SK-N-SH (cell line): Measurements from ENCODE around the gene IGF2R. TPM values are rescaled to one million over a fixed set of nuclear protein-coding genes. Genes with fewer than 3 reads are reported as not detected.

Experiments used
- CTCF ChIA-PET: fragments of 300-600, 350-600 bp; formaldehyde crosslinking; extraction: SDS; loops from one replicate; lab custom pipeline; 2021; lab: Yijun Ruan, JAX
- POLR2A ChIA-PET: fragments of 350-600 bp; sonication (Branson Sonifier 250); formaldehyde crosslinking; extraction: SDS; loops from one replicate; lab custom pipeline; 2020; ENCODE audit warnings: antibody characterized with exemption, inconsistent platforms; lab: Yijun Ruan, JAX
- DNase-seq: peaks from one replicate; pipeline ENCODE4 v3.0.0; 2012
- H2AFZ ChIP-seq: fragments of 200-600 bp; sonication (generic); 2 replicates; pipeline ENCODE4 v1.8.1; 2016; ENCODE audit warnings: antibody characterized with exemption, mild to moderate bottlenecking, low read depth
- H3F3A ChIP-seq: fragments of 200-600 bp; sonication (generic); replicated peaks from 2 replicates; pipeline ENCODE3; 2016; ENCODE audit warnings: antibody characterized with exemption, mild to moderate bottlenecking; ENCODE audit not compliant: insufficient read depth
- H3K27ac ChIP-seq, 2 experiments: fragments of 200-500 bp in 1 of 2; fragments of 200-600 bp in 1 of 2; sonication (Bioruptor generic) in 1 of 2; sonication (generic), shearing (Covaris generic) in 1 of 2; 2 replicates each; pipeline versions ENCODE4 v1.5.1 to v1.6.1; 2014 to 2016; ENCODE audit warnings: low read depth in 2 of 2, inconsistent platforms in 1 of 2, low read length in 1 of 2, mild to moderate bottlenecking in 1 of 2, mixed read lengths in 1 of 2
- H3K27me3 ChIP-seq: fragments of 200-600 bp; sonication (generic), shearing (Covaris generic); 2 replicates; pipeline ENCODE4 v1.6.1; 2016; ENCODE audit warnings: mixed run types; ENCODE audit not compliant: insufficient read depth
- H3K36me3 ChIP-seq, 2 experiments: fragments of 200-500 bp in 1 of 2; fragments of 200-600 bp in 1 of 2; sonication (Bioruptor generic) in 1 of 2; sonication (generic) in 1 of 2; replicated peaks in 1 of 2; 2 replicates each; pipeline versions ENCODE3 to v1.5.1; 2014 to 2016; ENCODE audit warnings: low read length in 1 of 2, mild to moderate bottlenecking in 1 of 2; ENCODE audit not compliant: insufficient read depth in 2 of 2, control insufficient read depth in 1 of 2
- H3K4me1 ChIP-seq, 2 experiments: fragments of 200-500 bp in 1 of 2; fragments of 200-600 bp in 1 of 2; sonication (Bioruptor generic) in 1 of 2; sonication (generic), shearing (Covaris generic) in 1 of 2; 2 replicates each; pipeline versions ENCODE4 v1.5.1 to v1.6.1; 2014 to 2016; ENCODE audit warnings: low read depth in 1 of 2, low read length in 1 of 2, mixed run types in 1 of 2; ENCODE audit not compliant: insufficient read depth in 2 of 2, control insufficient read depth in 1 of 2
- H3K4me2 ChIP-seq: fragments of 200-600 bp; sonication (generic), shearing (Covaris generic); 2 replicates; pipeline ENCODE4 v1.6.1; 2017; ENCODE audit warnings: mixed run types
- H3K4me3 ChIP-seq, 2 experiments: fragments of 200-500 bp in 1 of 2; fragments of 200-600 bp in 1 of 2; sonication (Bioruptor generic) in 1 of 2; sonication (generic), shearing (Covaris generic) in 1 of 2; 2 replicates each; pipeline versions ENCODE4 v1.5.1 to v1.8.1; 2014 to 2016; ENCODE audit warnings: low read depth in 2 of 2, inconsistent platforms in 1 of 2, low read length in 1 of 2, mild to moderate bottlenecking in 1 of 2, mixed read lengths in 1 of 2, moderate library complexity in 1 of 2
- H3K79me2 ChIP-seq: fragments of 200-600 bp; sonication (generic); 2 replicates; pipeline ENCODE4 v1.8.1; 2017; ENCODE audit warnings: mild to moderate bottlenecking; ENCODE audit not compliant: insufficient read depth
- H3K9ac ChIP-seq: fragments of 200-600 bp; sonication (generic); 2 replicates; pipeline ENCODE4 v1.6.1; 2017; ENCODE audit warnings: mixed run types
- H3K9me2 ChIP-seq: fragments of 200-600 bp; sonication (generic); 2 replicates; pipeline ENCODE4 v1.6.1; 2017; ENCODE audit warnings: mixed run types
- H3K9me3 ChIP-seq: fragments of 200-600 bp; sonication (generic); 2 replicates; pipeline ENCODE4 v1.6.1; 2017; ENCODE audit warnings: mixed run types, mild to moderate bottlenecking, moderate library complexity
- H4K20me1 ChIP-seq: fragments of 200-600 bp; sonication (generic); 2 replicates; pipeline ENCODE4 v1.6.1; 2017; ENCODE audit warnings: mild to moderate bottlenecking, mixed run types; ENCODE audit not compliant: insufficient read depth
- EZH2phosphoT487 ChIP-seq: fragments of 200-600 bp; sonication (generic); IDR thresholded peaks from 2 replicates; pipeline ENCODE4 v1.6.1; 2017; ENCODE audit warnings: low read depth, mixed run types, mild to moderate bottlenecking, antibody characterized with exemption, moderate library complexity, borderline replicate concordance
- FOSL2 ChIP-seq: IDR thresholded peaks from 2 replicates; pipeline ENCODE4 v1.4.0; 2012; ENCODE audit warnings: low read depth, mild to moderate bottlenecking, moderate library complexity, borderline replicate concordance
- FOXM1 ChIP-seq: IDR thresholded peaks from 2 replicates; pipeline ENCODE4 v1.4.0; 2012; ENCODE audit warnings: low read depth, mild to moderate bottlenecking
- RFX5 ChIP-seq: IDR thresholded peaks from 2 replicates; pipeline ENCODE4 v1.6.1; 2012; ENCODE audit warnings: mild to moderate bottlenecking, improper control_type of control experiment, low read length
- YY1 ChIP-seq: IDR thresholded peaks from 2 replicates; pipeline ENCODE4 v1.4.0; 2012; ENCODE audit warnings: low read depth, mild to moderate bottlenecking
- WGBS: methylation state at CpG from one replicate; pipeline ENCODE4 v1.1.6; 2017; ENCODE audit warnings: low lambda C conversion rate; 5-methylcytosine and 5-hydroxymethylcytosine counted together
- polyA plus RNA-seq, 3 experiments: library from polyadenylated mRNA; depleted of rRNA; stranded (reverse); fragments of >200 nt; gene quantifications; 2 replicates each; pipeline ENCODE4 v1.2.3, GENCODE V29; 2012
- TF ChIP-seq, protein P1 (sequence below): fragments of 150-350 bp; IDR thresholded peaks from 2 replicates; pipeline ENCODE4 v1.6.1; 2017; ENCODE audit warnings: antibody characterized with exemption, low read length, low read depth, borderline replicate concordance
- TF ChIP-seq, protein P2 (sequence below): IDR thresholded peaks from 2 replicates; pipeline ENCODE4 v1.4.0; 2012; ENCODE audit warnings: low read depth

IGF2R gene
- polyA plus RNA-seq, 1 of the 3 experiments (the other 2 are of a cell fraction) = 45.0 TPM

DNA sequence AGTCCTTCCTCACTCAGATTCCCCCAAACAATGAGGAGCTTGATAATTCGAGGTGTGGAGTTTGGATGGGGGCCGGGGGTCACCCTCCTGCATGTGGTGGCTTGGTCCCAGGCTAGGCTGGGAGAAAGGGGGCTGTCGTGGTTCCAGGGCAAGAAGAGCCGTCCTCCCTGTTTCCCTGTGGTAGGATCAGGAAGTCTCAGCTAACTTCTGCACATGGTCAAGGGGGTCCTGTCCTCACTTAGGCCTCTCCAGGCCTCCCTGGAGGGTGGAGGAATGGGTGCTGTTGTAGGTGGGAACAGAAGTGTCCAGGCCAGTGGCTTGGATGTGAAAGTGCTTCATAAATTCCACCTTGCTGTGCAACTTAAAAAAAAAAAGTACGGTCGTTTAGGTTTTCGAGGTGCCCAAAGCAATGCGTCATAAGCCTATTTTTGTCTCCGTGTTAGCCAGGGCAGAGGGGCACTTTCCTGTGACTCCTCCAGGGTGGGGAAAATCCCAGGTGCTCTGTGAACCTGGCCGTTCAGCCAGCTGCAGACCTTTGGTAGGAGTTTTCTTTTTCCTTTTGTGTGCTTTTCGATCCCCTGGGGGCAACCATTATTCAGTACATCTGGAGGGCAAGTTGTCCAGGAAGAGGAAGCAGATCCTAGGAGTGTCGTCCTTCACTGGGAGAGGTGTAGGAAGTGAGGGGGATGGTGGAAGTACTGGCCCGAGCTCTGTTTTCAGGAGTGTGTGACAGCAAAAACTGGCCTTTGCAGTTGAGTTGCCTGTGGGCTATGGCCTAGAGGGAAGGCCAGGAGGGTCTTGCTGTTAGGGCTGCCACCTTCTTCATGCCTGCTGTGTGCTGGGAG, 9.6 kb downstream of the IGF2R start:
- no peak overlapping the region; a peak in 1 of 4 replicates for H3K27ac ChIP-seq
- H3K9me3 ChIP-seq = no peaks in the 10 kb centered on the region
- H3K36me3 ChIP-seq = no peaks in the 10 kb centered on the region
- TF ChIP-seq, protein P1, sequence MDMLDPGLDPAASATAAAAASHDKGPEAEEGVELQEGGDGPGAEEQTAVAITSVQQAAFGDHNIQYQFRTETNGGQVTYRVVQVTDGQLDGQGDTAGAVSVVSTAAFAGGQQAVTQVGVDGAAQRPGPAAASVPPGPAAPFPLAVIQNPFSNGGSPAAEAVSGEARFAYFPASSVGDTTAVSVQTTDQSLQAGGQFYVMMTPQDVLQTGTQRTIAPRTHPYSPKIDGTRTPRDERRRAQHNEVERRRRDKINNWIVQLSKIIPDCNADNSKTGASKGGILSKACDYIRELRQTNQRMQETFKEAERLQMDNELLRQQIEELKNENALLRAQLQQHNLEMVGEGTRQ = no peak
- no peaks in the 10 kb centered on the region; the same call in 1 of the 2 replicates for H3K9me2 ChIP-seq
- peaks cover 39 to 57% of the 10 kb centered on the region in 2 experiments for H3K4me1 ChIP-seq
- H3F3A ChIP-seq = peaks cover 7% of the 10 kb centered on the region
- no peak overlapping the region for H3K9ac ChIP-seq
- H3K79me2 ChIP-seq = peaks cover 97% of the 10 kb centered on the region
- H3K4me3 ChIP-seq = no peak overlapping the region
- WGBS = 85% methylated on average over 10 of the region's 13 CpGs
- 0 out of 2 replicates have a peak overlapping the region, but pooled peaks have one; percentile 10 for H3K4me2 ChIP-seq
- H3K27me3 ChIP-seq = no peaks in the 10 kb centered on the region
- DNase-seq = no peak
- H4K20me1 ChIP-seq = peaks cover 97% of the 10 kb centered on the region
- POLR2A ChIA-PET = no interaction called here
- H2AFZ ChIP-seq = no peak overlapping the region
- CTCF ChIA-PET = interaction anchor here (1.8 kb wide), 1 partner anchor 9 kb away, joined by 5 read pairs; the partner anchor contains the start of gene IGF2R

DNA sequence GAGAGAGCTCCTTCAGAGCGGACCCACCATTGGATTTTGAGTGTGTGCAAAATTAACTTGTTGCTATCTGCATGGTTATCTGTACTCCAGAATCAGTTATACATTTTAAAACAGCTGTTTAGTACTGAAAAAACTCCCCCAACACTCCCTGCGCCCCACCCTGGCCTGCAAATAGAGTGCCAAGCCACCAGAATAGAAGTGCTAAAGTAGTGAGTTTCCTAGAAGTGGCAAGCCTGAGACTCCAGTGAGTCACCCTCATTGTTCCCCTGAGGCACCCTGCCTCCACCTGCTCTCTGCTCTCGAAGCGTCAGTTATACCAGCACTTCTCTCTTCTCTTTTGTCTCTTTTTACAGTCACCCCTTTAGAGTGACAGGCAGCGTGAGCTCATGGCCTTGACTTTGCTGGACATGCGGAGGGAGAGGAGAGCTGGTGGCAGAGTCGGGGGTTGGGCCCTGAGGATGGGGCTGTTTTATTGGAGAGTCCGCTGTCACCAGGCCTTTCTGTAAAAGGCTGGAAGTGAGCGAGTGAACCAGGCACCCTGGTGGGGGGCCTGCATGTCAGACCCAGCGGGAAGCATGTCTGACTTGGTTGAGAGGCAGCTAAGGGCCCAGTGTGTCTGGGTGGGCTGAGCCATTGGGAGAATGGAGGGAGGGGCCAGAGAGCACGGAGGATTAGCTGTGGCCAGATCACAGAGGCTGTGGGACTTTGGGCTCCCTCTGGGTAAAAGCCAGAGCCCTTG, 10.4 kb downstream of the IGF2R start:
- Histone ChIP-seq H3K36me3 (no peaks in the 10 kb centered on the region), H3K9me2 (no peaks in the 10 kb centered on the region; the same call in 1 of the 2 replicates), H3K27me3 (no peaks in the 10 kb centered on the region), H3K4me3 (no peak overlapping the region), H3K9me3 (no peaks in the 10 kb centered on the region), H3K4me1 (peaks cover 40 to 58% of the 10 kb centered on the region in 2 experiments), H3K27ac (no peak overlapping the region), H2AFZ (no peak overlapping the region), H4K20me1 (peaks cover 97% of the 10 kb centered on the region), H3K9ac (no peak overlapping the region), H3K79me2 (peaks cover 97% of the 10 kb centered on the region), H3K4me2 (0 out of 2 replicates have a peak overlapping the region, but pooled peaks have one; percentile 10), H3F3A (peaks cover 7% of the 10 kb centered on the region)
- CTCF ChIA-PET = interaction anchor here (1.8 kb wide), 1 partner anchor 10 kb away, joined by 5 read pairs; the partner anchor contains the start of gene IGF2R
- 90% methylated on average over 10 of the region's 11 CpGs for WGBS
- DNase-seq = no peak
- POLR2A ChIA-PET = no interaction called here
- TF ChIP-seq FOSL2 (0 out of 2 replicates have a peak, but pooled peaks have one; percentile 42), YY1 (no peak)
- TF ChIP-seq, protein P2, sequence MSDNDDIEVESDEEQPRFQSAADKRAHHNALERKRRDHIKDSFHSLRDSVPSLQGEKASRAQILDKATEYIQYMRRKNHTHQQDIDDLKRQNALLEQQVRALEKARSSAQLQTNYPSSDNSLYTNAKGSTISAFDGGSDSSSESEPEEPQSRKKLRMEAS = 0 out of 2 replicates have a peak, but pooled peaks have one; percentile 42

DNA sequence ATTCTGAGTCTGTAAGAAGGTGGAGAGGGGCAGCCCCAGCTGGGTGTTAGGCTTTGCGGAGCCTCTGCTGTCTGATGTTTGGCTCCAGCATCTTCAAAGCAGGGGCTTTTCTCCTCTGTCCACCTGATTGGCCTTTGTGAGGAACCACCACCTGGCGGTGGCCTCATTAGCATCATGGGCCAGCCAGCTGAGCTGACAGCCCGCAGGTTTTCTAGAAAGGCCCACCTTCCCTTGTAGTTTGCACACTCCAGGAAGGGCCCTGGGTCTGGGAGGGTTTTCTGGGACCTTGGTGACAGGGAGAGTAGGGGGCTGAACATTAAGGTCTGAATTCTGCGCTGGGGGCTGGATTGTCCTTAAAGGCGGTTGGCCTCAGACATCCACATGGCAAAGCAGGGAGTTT, 11.6 kb downstream of the IGF2R start:
- Histone ChIP-seq H3K4me1 (peaks cover 43 to 56% of the 10 kb centered on the region in 2 experiments), H3K36me3 (no peaks in the 10 kb centered on the region)

More for the DNA sequence above, 11.6 kb downstream of the IGF2R start:
- H3K79me2 ChIP-seq = peaks cover 97% of the 10 kb centered on the region
- ChIA-PET CTCF (no interaction called here), POLR2A (no interaction called here)
- DNase-seq = no peak
- no peak overlapping the region for H3K4me2 ChIP-seq
- H4K20me1 ChIP-seq = peaks cover 98% of the 10 kb centered on the region
- no peaks in the 10 kb centered on the region for H3K9me3 ChIP-seq
- no peak overlapping the region for H3K27ac ChIP-seq
- H3K27me3 ChIP-seq = no peaks in the 10 kb centered on the region
- H3K9ac ChIP-seq = no peak overlapping the region
- H3K9me2 ChIP-seq = no peaks in the 10 kb centered on the region; the same call in 1 of the 2 replicates
- WGBS = 100% methylated on average over 2 of the region's 5 CpGs
- peaks cover 7% of the 10 kb centered on the region for H3F3A ChIP-seq
- H3K4me3 ChIP-seq = no peak overlapping the region
- no peak overlapping the region for H2AFZ ChIP-seq
- no peak for TF ChIP-seq EZH2phosphoT487
- TF ChIP-seq FOXM1 = no peak
- no peak for TF ChIP-seq RFX5
